PFSK-1 (cell line): ENCODE measurements around the gene HNRNPM.

Experiments used
- FOXP2 ChIP-seq: optimal IDR thresholded peaks from 2 replicates; pipeline ENCODE3; 2011; ENCODE audit warnings: borderline replicate concordance, control low read depth, inconsistent platforms; ENCODE audit not compliant: insufficient read depth; ENCODE audit errors: extremely low read length, extremely low read depth
- POLR2AphosphoS5 ChIP-seq: IDR thresholded peaks from 2 replicates; pipeline ENCODE4 v1.6.1; 2012; ENCODE audit warnings: low read depth, mild to moderate bottlenecking, control low read depth, low read length, moderate library complexity
- REST ChIP-seq, 2 experiments: IDR thresholded peaks; 2 replicates each; pipeline versions ENCODE4 v1.6.1 to v1.8.0; 2011 to 2012; ENCODE audit warnings: low read depth in 2 of 2, low read length in 2 of 2, control low read depth in 1 of 2, inconsistent platforms in 1 of 2, mild to moderate bottlenecking in 1 of 2, moderate library complexity in 1 of 2; ENCODE audit not compliant: insufficient read depth in 1 of 2
- SIN3A ChIP-seq: IDR thresholded peaks from 2 replicates; pipeline ENCODE4 v1.6.1; 2012; ENCODE audit warnings: mild to moderate bottlenecking, low read length, moderate library complexity, borderline replicate concordance; ENCODE audit not compliant: insufficient read depth
- TAF1 ChIP-seq: IDR thresholded peaks from 2 replicates; pipeline ENCODE4 v1.6.1; 2012; ENCODE audit warnings: low read length, control low read depth, borderline replicate concordance; ENCODE audit not compliant: insufficient read depth

The HNRNPM gene

GRCh38 chr19:8515317-8515716 is 70.5 kb downstream of the HNRNPM start:
- TF ChIP-seq FOXP2 (no peak), POLR2AphosphoS5 (no peak), TAF1 (no peak), REST (IDR thresholded peaks at IDR 0.05; ENCODE audit: insufficient read depth in 1 of 2, low read depth in 2 of 2, low read length in 2 of 2) (no peak), SIN3A (no peak)

- TF ChIP-seq REST (IDR thresholded peaks at IDR 0.05; ENCODE audit: insufficient read depth in 1 of 2, low read depth in 2 of 2, low read length in 2 of 2) (no peak), FOXP2 (no peak)
These were observed 73.0 kb downstream of the HNRNPM start for GRCh38 chr19:8517551-8518442.

- TF ChIP-seq FOXP2 (no peak), TAF1 (no peak), POLR2AphosphoS5 (no peak), SIN3A (no peak), REST (IDR thresholded peaks at IDR 0.05; ENCODE audit: insufficient read depth in 1 of 2, low read depth in 2 of 2, low read length in 2 of 2) (no peak)
These were observed 73.8 kb downstream of the HNRNPM start for GRCh38 chr19:8518536-8518935.

- TF ChIP-seq SIN3A (no peak), POLR2AphosphoS5 (no peak), FOXP2 (no peak)
These were observed 74.6 kb downstream of the HNRNPM start for GRCh38 chr19:8519388-8519787.

GRCh38 chr19:8525401-8525684 is 80.6 kb downstream of the HNRNPM start:
- TF ChIP-seq FOXP2 = no peak
- no peak for TF ChIP-seq SIN3A
- no peak for TF ChIP-seq REST (IDR thresholded peaks at IDR 0.05; ENCODE audit: insufficient read depth in 1 of 2, low read depth in 2 of 2, low read length in 2 of 2)
- no peak for TF ChIP-seq TAF1
- no peak; the same call in none of the 2 replicates for TF ChIP-seq POLR2AphosphoS5
